H1 (cell line): ENCODE results near the gene ZSCAN30. TPM values are rescaled to one million over a fixed set of nuclear protein-coding genes. Genes with fewer than 3 reads are reported as not detected.
A peak's percentile ranks its signal among the peaks of the same experiment; 100 is the strongest.

Source experiments
- ATF3 ChIP-seq: IDR thresholded peaks from 2 replicates; pipeline ENCODE4 v1.6.1; 2011; ENCODE audit warnings: low read depth, mild to moderate bottlenecking, low read length; ENCODE audit not compliant: insufficient read depth
- BRCA1 ChIP-seq: IDR thresholded peaks from 2 replicates; pipeline ENCODE4 v1.6.1; 2012; ENCODE audit warnings: low read depth, low read length, improper control_type of control experiment
- CHD1 ChIP-seq: IDR thresholded peaks from 2 replicates; pipeline ENCODE4 v1.6.1; 2012; ENCODE audit warnings: low read depth, low read length, improper control_type of control experiment
- CHD2 ChIP-seq: IDR thresholded peaks from 2 replicates; pipeline ENCODE4 v1.6.1; 2012; ENCODE audit warnings: low read length, improper control_type of control experiment
- CTBP2 ChIP-seq: IDR thresholded peaks from 2 replicates; pipeline ENCODE4 v1.7.0; 2011; ENCODE audit warnings: borderline replicate concordance, mild to moderate bottlenecking, moderate library complexity, mixed read lengths, low read length; ENCODE audit not compliant: insufficient read depth, insufficient read length
- CTCF ChIP-seq, 3 experiments: IDR thresholded peaks; 1 replicate in 2 of 3; 2 replicates in 1 of 3; pipeline versions ENCODE4 v1.5.1 to v1.6.1; 2011; ENCODE audit warnings: low read length in 3 of 3, mild to moderate bottlenecking in 3 of 3, inconsistent platforms in 2 of 3, low read depth in 1 of 3, moderate library complexity in 1 of 3; ENCODE audit not compliant: insufficient read depth in 1 of 3; ENCODE audit errors: control extremely low read depth in 1 of 3
- GABPA ChIP-seq: IDR thresholded peaks from 2 replicates; pipeline ENCODE4 v1.6.1; 2011; ENCODE audit warnings: mild to moderate bottlenecking, low read length, moderate library complexity, borderline replicate concordance; ENCODE audit not compliant: insufficient read depth
- KDM4A ChIP-seq: IDR thresholded peaks from one replicate; pipeline ENCODE4 v1.7.1; 2012; ENCODE audit warnings: low read depth, mild to moderate bottlenecking, moderate library complexity, low read length, inconsistent platforms; ENCODE audit not compliant: severe bottlenecking
- MAFK ChIP-seq: IDR thresholded peaks from 2 replicates; pipeline ENCODE4 v1.6.1; 2012; ENCODE audit warnings: low read depth, mild to moderate bottlenecking, improper control_type of control experiment, low read length
- MAX ChIP-seq: IDR thresholded peaks from 2 replicates; pipeline ENCODE4 v1.6.1; 2012; ENCODE audit warnings: inconsistent platforms
- POLR2A ChIP-seq, 2 experiments: IDR thresholded peaks; 1 replicate in 1 of 2; 2 replicates in 1 of 2; pipeline ENCODE4 v1.6.1; 2011; ENCODE audit warnings: low read depth in 2 of 2, low read length in 2 of 2, mild to moderate bottlenecking in 2 of 2; ENCODE audit errors: control extremely low read depth in 1 of 2
- RBBP5 ChIP-seq: IDR thresholded peaks from 2 replicates; pipeline ENCODE4 v1.7.1; 2012; ENCODE audit warnings: low read depth, mild to moderate bottlenecking, inconsistent platforms, low read length, moderate library complexity, borderline replicate concordance
- SAP30 ChIP-seq: fragments of 300-600 bp; sonication (generic); IDR thresholded peaks from 2 replicates; pipeline ENCODE4 v1.7.1; 2012; ENCODE audit warnings: low read length, moderate library complexity, mild to moderate bottlenecking, inconsistent platforms; ENCODE audit not compliant: insufficient read depth, insufficient replicate concordance
- SP1 ChIP-seq: IDR thresholded peaks from 2 replicates; pipeline ENCODE4 v1.6.1; 2011; ENCODE audit warnings: low read depth, low read length
- SP4 ChIP-seq: IDR thresholded peaks from 2 replicates; pipeline ENCODE4 v1.6.1; 2012; ENCODE audit warnings: low read length, inconsistent platforms
- TAF1 ChIP-seq: IDR thresholded peaks from 2 replicates; pipeline ENCODE4 v1.6.1; 2011; ENCODE audit warnings: mild to moderate bottlenecking, low read depth, low read length
- TAF7 ChIP-seq: optimal IDR thresholded peaks from 2 replicates; pipeline ENCODE3; 2011; ENCODE audit warnings: low read depth, mild to moderate bottlenecking, inconsistent platforms, low read length, moderate library complexity, borderline replicate concordance
- USF2 ChIP-seq: IDR thresholded peaks from 2 replicates; pipeline ENCODE4 v1.6.1; 2011; ENCODE audit warnings: low read length, improper control_type of control experiment
- YY1 ChIP-seq: IDR thresholded peaks from 2 replicates; pipeline ENCODE4 v1.6.1; 2011; ENCODE audit warnings: low read depth, mild to moderate bottlenecking, low read length
- ZNF274 ChIP-seq: IDR thresholded peaks from 2 replicates; pipeline ENCODE4 v1.7.0; 2012; ENCODE audit warnings: low read length, borderline replicate concordance; ENCODE audit errors: extremely low read depth
- polyA plus RNA-seq, 7 experiments: library from polyadenylated mRNA; depleted of rRNA in 3 of 7; stranded (reverse) in 5 of 7; unstranded in 2 of 7; fragments of >200 nt in 5 of 7; fragments of 200-250 nt in 2 of 7; gene quantifications; 1 replicate in 5 of 7; 2 replicates in 1 of 7; 4 replicates in 1 of 7; pipeline versions ENCODE4 v1.2.1 to v1.2.3, GENCODE V29; 2011 to 2013; ENCODE audit warnings: missing spikeins in 2 of 7, mixed read lengths in 2 of 7
- total RNA-seq: library from RNA; stranded (reverse); fragmentation: NEBNext Ultra II Directional; extraction: Animal tissue kit (Norgen Biotek cat#: 25700); gene quantifications from 2 replicates; pipeline ENCODE4 v1.2.1, GENCODE V29; 2021

Gene ZSCAN30
- total and polyA plus RNA-seq, 2 of the 8 experiments (the other 6 are each of a cell fraction or from before 2014, with no cell fraction given) = 4.4 to 10.3 TPM

GRCh38 chr18:35240664-35241447, 49.2 kb downstream of the ZSCAN30 start, which contains the start of gene ZNF397 (continued):
- TF ChIP-seq USF2 (no peak), MAX (peak; percentile 36; the same call in 1 of the 2 replicates), CHD1 (no peak), SP4 (no peak), SP1 (peak; percentile 69; the same call in 1 of the 2 replicates), TAF1 (peak; percentile 98), ZNF274 (no peak), SAP30 (no peak), YY1 (no peak), CTCF (IDR thresholded peaks at IDR 0.05; ENCODE audit: control extremely low read depth in 1 of 3, insufficient read depth in 1 of 3, low read depth in 1 of 3, low read length in 3 of 3) (no peak), ATF3 (no peak), KDM4A (no peak), CTBP2 (no peak), GABPA (peak; percentile 87; the same call in 1 of the 2 replicates), POLR2A (IDR thresholded peaks at IDR 0.05; ENCODE audit: control extremely low read depth in 1 of 2, low read depth in 2 of 2, low read length in 2 of 2) (peak; percentile 95), BRCA1 (no peak), TAF7 (peak; percentile 81), CHD2 (0 out of 2 replicates have a peak, but pooled peaks have one; percentile 58), MAFK (no peak), RBBP5 (peak; percentile 37; the same call in 1 of the 2 replicates)
